ENCODE measurements around the gene CWF19L2. TPM values are rescaled to one million over a fixed set of nuclear protein-coding genes. Genes with fewer than 3 reads are reported as not detected.

CWF19L2 gene
- total and polyA plus RNA-seq, 4 experiments from 2014 or later, result 3.8 to 38.8 (median 22.6) TPM

- H3K4me1 Mint-ChIP-seq, result no peaks in the 10 kb centered on the region
- peaks cover 4 to 8% of the 10 kb centered on the region in 2 donors for H3K27me3 Mint-ChIP-seq
- no peaks in the 10 kb centered on the region for H3K9me3 ChIP-seq (ENCODE audit: control insufficient read depth in 1 of 2, low read length in 2 of 2)
- ChIA-PET CTCF (ENCODE audit: partially characterized antibody) (no interaction called here), POLR2A (ENCODE audit: partially characterized antibody) (no interaction called here)
- intact Hi-C loops (cut with micrococcal nuclease), result no loop called here
- H3K4me1 ChIP-seq (ENCODE audit: insufficient read depth, low read length), result no peaks in the 10 kb centered on the region
- no peaks in the 10 kb centered on the region for H3K36me3 Mint-ChIP-seq
- H3K27ac ChIP-seq (ENCODE audit: low read depth, low read length), result no peak overlapping the region
- no peak overlapping the region for H3K4me3 Mint-ChIP-seq
- H3K9me3 Mint-ChIP-seq, result peaks cover 0 to 6% (median 0%) of the 10 kb centered on the region in 8 donors
- H3K27me3 ChIP-seq (ENCODE audit: insufficient read depth, low read length), result no peaks in the 10 kb centered on the region
- no peaks in the 10 kb centered on the region for H3K36me3 ChIP-seq (ENCODE audit: insufficient read depth, low read length)
- H3K27ac Mint-ChIP-seq, result no peak overlapping the region
- H3K4me3 ChIP-seq (ENCODE audit: low read length in 2 of 2), result no peak overlapping the region
- no peak for DNase-seq
Observed at GRCh38 chr11:107493117-107493516, 35.5 kb upstream of the CWF19L2 start.

GRCh38 chr11:107490836-107491235, 33.2 kb upstream of the CWF19L2 start:
- ChIA-PET POLR2A (ENCODE audit: partially characterized antibody) (no interaction called here), CTCF (ENCODE audit: partially characterized antibody) (no interaction called here)
- Mint-ChIP-seq H3K27ac (no peak overlapping the region), H3K27me3 (peaks cover 4 to 8% of the 10 kb centered on the region in 2 donors), H3K4me1 (no peaks in the 10 kb centered on the region), H3K4me3 (no peak overlapping the region), H3K36me3 (no peaks in the 10 kb centered on the region), H3K9me3 (peaks cover 0 to 6% (median 0%) of the 10 kb centered on the region in 8 donors)
- H3K27ac ChIP-seq (ENCODE audit: low read depth, low read length), result no peak overlapping the region
- intact Hi-C loops (cut with micrococcal nuclease), result no loop called here
- H3K9me3 ChIP-seq (ENCODE audit: control insufficient read depth in 1 of 2, low read length in 2 of 2), result no peaks in the 10 kb centered on the region
- no peaks in the 10 kb centered on the region for H3K4me1 ChIP-seq (ENCODE audit: insufficient read depth, low read length)
- H3K36me3 ChIP-seq (ENCODE audit: insufficient read depth, low read length), result no peaks in the 10 kb centered on the region
- no peak overlapping the region for H3K4me3 ChIP-seq (ENCODE audit: low read length in 2 of 2)
- no peak for DNase-seq
- no peaks in the 10 kb centered on the region for H3K27me3 ChIP-seq (ENCODE audit: insufficient read depth, low read length)

- no peak overlapping the region for H3K4me3 Mint-ChIP-seq
- H3K4me3 ChIP-seq (ENCODE audit: low read length in 2 of 2), result no peak overlapping the region
- peaks cover 9 to 11% of the 10 kb centered on the region in 2 donors for H3K27me3 Mint-ChIP-seq
- H3K36me3 Mint-ChIP-seq, result no peaks in the 10 kb centered on the region
- no peaks in the 10 kb centered on the region for H3K36me3 ChIP-seq (ENCODE audit: insufficient read depth, low read length)
- no peaks in the 10 kb centered on the region for H3K4me1 ChIP-seq (ENCODE audit: insufficient read depth, low read length)
- H3K27ac ChIP-seq (ENCODE audit: low read depth, low read length), result no peak overlapping the region
- H3K9me3 Mint-ChIP-seq, result no peaks in the 10 kb centered on the region
- CTCF ChIA-PET (ENCODE audit: partially characterized antibody), result no interaction called here
- intact Hi-C loops (cut with micrococcal nuclease), result no loop called here
- no peak for DNase-seq
- H3K9me3 ChIP-seq (ENCODE audit: control insufficient read depth in 1 of 2, low read length in 2 of 2), result no peaks in the 10 kb centered on the region
- no peak overlapping the region for H3K27ac Mint-ChIP-seq
- no peaks in the 10 kb centered on the region for H3K27me3 ChIP-seq (ENCODE audit: insufficient read depth, low read length)
- POLR2A ChIA-PET (ENCODE audit: partially characterized antibody), result no interaction called here
- no peaks in the 10 kb centered on the region for H3K4me1 Mint-ChIP-seq
Observed at GRCh38 chr11:107482234-107482633, 24.6 kb upstream of the CWF19L2 start.

- intact Hi-C loops (cut with micrococcal nuclease), result no loop called here
- H3K4me3 ChIP-seq (ENCODE audit: low read length in 2 of 2), result no peak overlapping the region
- Mint-ChIP-seq H3K4me1 (no peaks in the 10 kb centered on the region), H3K4me3 (no peak overlapping the region), H3K9me3 (no peaks in the 10 kb centered on the region), H3K36me3 (no peaks in the 10 kb centered on the region), H3K27me3 (peaks cover 23 to 30% of the 10 kb centered on the region in 2 donors), H3K27ac (no peak overlapping the region)
- no peaks in the 10 kb centered on the region for H3K27me3 ChIP-seq (ENCODE audit: insufficient read depth, low read length)
- ChIA-PET CTCF (ENCODE audit: partially characterized antibody) (no interaction called here), POLR2A (ENCODE audit: partially characterized antibody) (no interaction called here)
- no peak for DNase-seq
- no peaks in the 10 kb centered on the region for H3K9me3 ChIP-seq (ENCODE audit: control insufficient read depth in 1 of 2, low read length in 2 of 2)
- no peak overlapping the region for H3K27ac ChIP-seq (ENCODE audit: low read depth, low read length)
- no peaks in the 10 kb centered on the region for H3K4me1 ChIP-seq (ENCODE audit: insufficient read depth, low read length)
- no peaks in the 10 kb centered on the region for H3K36me3 ChIP-seq (ENCODE audit: insufficient read depth, low read length)
Observed at GRCh38 chr11:107478922-107479321, 21.3 kb upstream of the CWF19L2 start.

- no peaks in the 10 kb centered on the region for H3K36me3 Mint-ChIP-seq
- no peaks in the 10 kb centered on the region for H3K9me3 Mint-ChIP-seq
- H3K27me3 Mint-ChIP-seq, result peaks cover 23 to 35% of the 10 kb centered on the region in 2 donors
- ChIA-PET CTCF (ENCODE audit: partially characterized antibody) (no interaction called here), POLR2A (ENCODE audit: partially characterized antibody) (no interaction called here)
- H3K4me3 Mint-ChIP-seq, result no peak overlapping the region
- no peak for DNase-seq
- Histone ChIP-seq H3K27ac (ENCODE audit: low read depth, low read length) (no peak overlapping the region), H3K36me3 (ENCODE audit: insufficient read depth, low read length) (no peaks in the 10 kb centered on the region), H3K27me3 (ENCODE audit: insufficient read depth, low read length) (no peaks in the 10 kb centered on the region), H3K9me3 (ENCODE audit: control insufficient read depth in 1 of 2, low read length in 2 of 2) (no peaks in the 10 kb centered on the region), H3K4me1 (ENCODE audit: insufficient read depth, low read length) (no peaks in the 10 kb centered on the region), H3K4me3 (ENCODE audit: low read length in 2 of 2) (no peak overlapping the region)
- H3K27ac Mint-ChIP-seq, result no peak overlapping the region
- intact Hi-C loops (cut with micrococcal nuclease), result no loop called here
- no peaks in the 10 kb centered on the region for H3K4me1 Mint-ChIP-seq
Observed at GRCh38 chr11:107477820-107478219, 20.2 kb upstream of the CWF19L2 start.

GRCh38 chr11:107473792-107474191, 16.2 kb upstream of the CWF19L2 start:
- Mint-ChIP-seq H3K27ac (no peak overlapping the region), H3K27me3 (peaks cover 26 to 44% of the 10 kb centered on the region in 2 donors), H3K36me3 (no peaks in the 10 kb centered on the region), H3K9me3 (peaks cover 0 to 2% (median 0%) of the 10 kb centered on the region in 8 donors), H3K4me3 (no peak overlapping the region), H3K4me1 (no peaks in the 10 kb centered on the region)
- H3K27ac ChIP-seq (ENCODE audit: low read depth, low read length), result no peak overlapping the region
- H3K4me1 ChIP-seq (ENCODE audit: insufficient read depth, low read length), result no peaks in the 10 kb centered on the region
- DNase-seq, result no peak
- no peaks in the 10 kb centered on the region for H3K27me3 ChIP-seq (ENCODE audit: insufficient read depth, low read length)
- no peaks in the 10 kb centered on the region for H3K36me3 ChIP-seq (ENCODE audit: insufficient read depth, low read length)
- no peaks in the 10 kb centered on the region for H3K9me3 ChIP-seq (ENCODE audit: control insufficient read depth in 1 of 2, low read length in 2 of 2)
- CTCF ChIA-PET (ENCODE audit: partially characterized antibody), result no interaction called here
- no peak overlapping the region for H3K4me3 ChIP-seq (ENCODE audit: low read length in 2 of 2)
- intact Hi-C loops (cut with micrococcal nuclease), result no loop called here
- POLR2A ChIA-PET (ENCODE audit: partially characterized antibody), result no interaction called here

- H3K36me3 ChIP-seq (ENCODE audit: insufficient read depth, low read length), result no peaks in the 10 kb centered on the region
- ChIA-PET POLR2A (ENCODE audit: partially characterized antibody) (no interaction called here), CTCF (ENCODE audit: partially characterized antibody) (no interaction called here)
- DNase-seq, result no peak
- H3K9me3 ChIP-seq (ENCODE audit: control insufficient read depth in 1 of 2, low read length in 2 of 2), result no peaks in the 10 kb centered on the region
- Mint-ChIP-seq H3K27ac (no peak overlapping the region), H3K27me3 (peaks cover 26 to 49% of the 10 kb centered on the region in 2 donors), H3K4me3 (no peak overlapping the region), H3K4me1 (no peaks in the 10 kb centered on the region), H3K36me3 (no peaks in the 10 kb centered on the region), H3K9me3 (peaks cover 0 to 2% (median 0%) of the 10 kb centered on the region in 8 donors)
- no peaks in the 10 kb centered on the region for H3K27me3 ChIP-seq (ENCODE audit: insufficient read depth, low read length)
- H3K4me3 ChIP-seq (ENCODE audit: low read length in 2 of 2), result no peak overlapping the region
- H3K27ac ChIP-seq (ENCODE audit: low read depth, low read length), result no peak overlapping the region
- H3K4me1 ChIP-seq (ENCODE audit: insufficient read depth, low read length), result no peaks in the 10 kb centered on the region
- intact Hi-C loops (cut with micrococcal nuclease), result no loop called here
Observed at GRCh38 chr11:107472966-107473365, 15.3 kb upstream of the CWF19L2 start.

- H3K27me3 Mint-ChIP-seq, result peaks cover 25 to 33% of the 10 kb centered on the region in 2 donors
Observed at GRCh38 chr11:107468596-107468995, 11.0 kb upstream of the CWF19L2 start.

More at GRCh38 chr11:107468596-107468995, 11.0 kb upstream of the CWF19L2 start:
- Mint-ChIP-seq H3K4me3 (no peak overlapping the region), H3K36me3 (no peaks in the 10 kb centered on the region), H3K4me1 (no peaks in the 10 kb centered on the region), H3K27ac (no peak overlapping the region), H3K9me3 (peaks cover 2 to 10% (median 5%) of the 10 kb centered on the region in 8 donors)
- Histone ChIP-seq H3K27me3 (ENCODE audit: insufficient read depth, low read length) (no peaks in the 10 kb centered on the region), H3K4me3 (ENCODE audit: low read length in 2 of 2) (no peak overlapping the region), H3K4me1 (ENCODE audit: insufficient read depth, low read length) (no peaks in the 10 kb centered on the region), H3K36me3 (ENCODE audit: insufficient read depth, low read length) (no peaks in the 10 kb centered on the region), H3K9me3 (ENCODE audit: control insufficient read depth in 1 of 2, low read length in 2 of 2) (no peaks in the 10 kb centered on the region), H3K27ac (ENCODE audit: low read depth, low read length) (no peak overlapping the region)
- DNase-seq, result no peak
- CTCF ChIA-PET (ENCODE audit: partially characterized antibody), result no interaction called here
- POLR2A ChIA-PET (ENCODE audit: partially characterized antibody), result no interaction called here
- intact Hi-C loops (cut with micrococcal nuclease), result no loop called here

All from CD4-positive, alpha-beta memory T cell (primary cell).